NCI-H69 (cell line): ENCODE data around the gene PCDHGC4.
A peak's percentile ranks its signal among the peaks of the same experiment; 100 is the strongest.

ENCODE experiments used
- DNase-seq: peaks from one replicate; lab custom pipeline; 2025; lab: John Stamatoyannopoulos, UW

Gene PCDHGC4

DNA sequence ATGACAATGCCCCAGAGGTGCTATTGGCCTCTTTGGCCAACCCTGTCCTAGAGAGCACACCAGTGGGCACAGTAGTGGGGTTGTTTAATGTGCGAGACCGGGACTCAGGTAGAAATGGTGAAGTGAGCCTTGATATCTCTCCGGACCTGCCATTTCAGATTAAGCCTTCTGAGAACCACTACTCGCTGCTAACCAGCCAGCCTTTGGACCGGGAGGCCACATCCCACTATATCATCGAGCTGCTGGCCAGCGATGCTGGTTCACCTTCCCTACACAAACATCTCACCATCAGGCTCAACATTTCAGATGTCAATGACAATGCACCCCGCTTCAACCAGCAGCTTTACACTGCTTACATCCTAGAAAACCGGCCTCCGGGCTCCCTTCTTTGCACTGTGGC is 5.4 kb downstream of the PCDHGC4 start:
- no peak for DNase-seq

DNA sequence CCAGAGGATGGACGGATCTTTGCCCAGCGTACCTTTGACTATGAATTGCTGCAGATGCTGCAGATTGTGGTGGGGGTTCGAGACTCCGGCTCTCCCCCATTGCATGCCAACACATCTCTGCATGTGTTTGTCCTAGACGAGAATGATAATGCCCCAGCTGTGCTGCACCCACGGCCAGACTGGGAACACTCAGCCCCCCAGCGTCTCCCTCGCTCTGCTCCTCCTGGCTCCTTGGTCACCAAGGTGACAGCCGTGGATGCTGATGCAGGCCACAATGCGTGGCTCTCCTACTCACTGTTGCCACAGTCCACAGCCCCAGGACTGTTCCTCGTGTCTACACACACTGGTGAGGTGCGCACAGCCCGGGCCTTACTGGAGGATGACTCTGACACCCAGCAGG is 5.9 kb downstream of the PCDHGC4 start:
- DNase-seq: no peak

DNA sequence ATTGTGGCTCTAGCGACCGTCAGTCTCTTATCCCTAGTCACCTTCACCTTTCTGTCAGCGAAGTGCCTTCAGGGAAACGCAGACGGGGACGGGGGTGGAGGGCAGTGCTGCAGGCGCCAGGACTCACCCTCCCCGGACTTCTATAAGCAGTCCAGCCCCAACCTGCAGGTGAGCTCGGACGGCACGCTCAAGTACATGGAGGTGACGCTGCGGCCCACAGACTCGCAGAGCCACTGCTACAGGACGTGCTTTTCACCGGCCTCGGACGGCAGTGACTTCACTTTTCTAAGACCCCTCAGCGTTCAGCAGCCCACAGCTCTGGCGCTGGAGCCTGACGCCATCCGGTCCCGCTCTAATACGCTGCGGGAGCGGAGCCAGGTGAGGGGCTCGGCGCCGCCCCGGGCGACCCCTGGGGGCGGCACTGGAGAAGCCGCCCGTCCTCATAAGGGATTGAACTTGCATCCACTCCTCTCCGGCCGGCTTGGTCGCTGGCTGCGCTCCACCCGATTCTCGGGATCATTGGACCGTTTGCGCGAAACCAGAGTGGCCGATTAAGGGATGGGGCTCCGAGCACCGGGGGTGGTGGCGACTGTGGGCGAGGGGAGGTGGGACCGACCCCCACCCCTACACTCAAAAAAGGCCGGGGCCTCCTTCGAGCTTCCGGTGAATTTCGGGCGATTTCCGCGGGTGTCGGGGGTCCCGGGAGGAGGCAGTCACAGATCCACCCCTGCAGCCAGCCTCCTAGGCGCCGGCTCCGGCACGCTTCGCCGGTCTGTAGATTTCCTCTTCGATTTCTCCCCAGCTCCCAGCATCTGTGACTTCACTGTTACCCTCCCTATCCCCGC is 6.7 kb downstream of the PCDHGC4 start:
- no peak for DNase-seq

DNA sequence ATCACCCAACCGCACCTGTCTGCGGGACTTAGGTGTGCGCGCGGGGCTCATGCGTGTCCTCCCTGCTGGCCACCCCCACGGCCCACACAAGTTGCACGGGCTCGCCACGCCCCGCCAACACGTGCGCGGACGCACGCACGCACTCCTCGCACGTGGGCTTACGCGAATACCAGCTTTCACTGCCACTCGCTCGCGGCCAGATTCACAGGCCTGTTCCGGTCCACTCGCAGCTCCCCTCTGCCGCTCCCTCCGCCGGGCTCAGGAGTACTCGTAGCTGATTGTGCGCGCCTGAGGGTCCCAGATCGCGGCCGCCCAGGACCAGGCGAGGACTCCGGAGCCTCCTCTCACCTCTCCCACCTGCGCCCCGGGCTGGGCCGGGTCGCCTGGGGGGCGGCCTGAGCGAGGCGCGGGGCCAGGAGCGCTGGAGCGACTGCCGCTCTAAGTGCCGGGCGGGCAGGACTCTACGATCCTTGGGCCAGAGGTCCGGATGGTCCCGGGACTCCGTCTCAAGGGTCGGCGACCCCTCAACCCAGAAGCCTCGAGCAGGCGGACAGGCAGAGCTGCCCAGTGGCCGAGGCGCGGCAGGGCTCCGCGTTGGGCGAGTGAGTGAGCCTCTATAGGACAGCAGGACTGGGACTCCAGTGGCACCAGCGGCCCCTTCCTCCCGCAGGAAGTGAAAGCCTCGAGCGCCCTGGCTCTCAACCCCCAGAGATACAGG is 7.5 kb downstream of the PCDHGC4 start:
- DNase-seq: no peak

DNA sequence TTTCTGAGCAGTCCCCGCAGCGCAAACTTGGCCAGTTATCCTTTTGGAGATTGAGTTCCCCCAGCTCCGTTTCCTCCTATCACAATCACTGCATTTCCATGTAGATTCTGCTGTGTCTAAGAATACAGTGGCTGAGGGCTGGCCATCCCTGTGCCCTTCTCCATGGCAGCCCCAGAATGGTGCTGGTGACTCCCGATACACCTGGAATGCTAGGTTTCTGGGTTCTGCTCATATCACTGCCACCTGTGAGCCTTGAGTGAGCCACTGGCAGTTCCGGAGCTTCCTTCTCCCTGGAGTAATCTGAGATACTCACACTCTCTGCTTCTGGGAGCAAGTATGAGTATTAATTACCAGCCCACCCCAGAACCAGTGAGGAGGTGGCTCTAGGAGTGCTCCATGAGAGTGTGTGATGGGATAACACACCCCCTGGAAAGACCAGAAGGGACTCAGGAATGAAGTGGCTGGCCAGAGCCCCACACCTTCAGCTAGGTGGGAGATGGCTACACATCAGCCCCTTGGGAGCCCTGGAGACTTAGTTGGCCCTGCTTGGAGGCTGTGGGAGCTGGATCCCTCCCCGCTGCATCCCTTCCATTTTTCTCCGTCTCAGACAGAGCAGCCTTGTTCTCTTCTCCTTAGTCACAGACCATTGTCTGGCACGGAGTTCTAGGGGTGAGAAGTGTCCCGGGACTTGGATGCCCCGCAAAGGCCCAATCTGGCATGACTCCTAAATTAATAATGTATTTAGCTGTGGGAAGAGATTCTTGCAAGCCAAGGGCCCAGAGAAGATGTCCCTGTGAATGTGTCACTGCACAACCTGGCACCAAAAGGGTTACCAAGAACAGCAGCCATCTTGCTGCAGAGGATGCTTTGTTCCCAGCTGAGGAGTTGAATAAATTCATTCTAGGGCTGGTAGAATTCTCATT is 8.9 kb downstream of the PCDHGC4 start:
- no peak for DNase-seq

DNA sequence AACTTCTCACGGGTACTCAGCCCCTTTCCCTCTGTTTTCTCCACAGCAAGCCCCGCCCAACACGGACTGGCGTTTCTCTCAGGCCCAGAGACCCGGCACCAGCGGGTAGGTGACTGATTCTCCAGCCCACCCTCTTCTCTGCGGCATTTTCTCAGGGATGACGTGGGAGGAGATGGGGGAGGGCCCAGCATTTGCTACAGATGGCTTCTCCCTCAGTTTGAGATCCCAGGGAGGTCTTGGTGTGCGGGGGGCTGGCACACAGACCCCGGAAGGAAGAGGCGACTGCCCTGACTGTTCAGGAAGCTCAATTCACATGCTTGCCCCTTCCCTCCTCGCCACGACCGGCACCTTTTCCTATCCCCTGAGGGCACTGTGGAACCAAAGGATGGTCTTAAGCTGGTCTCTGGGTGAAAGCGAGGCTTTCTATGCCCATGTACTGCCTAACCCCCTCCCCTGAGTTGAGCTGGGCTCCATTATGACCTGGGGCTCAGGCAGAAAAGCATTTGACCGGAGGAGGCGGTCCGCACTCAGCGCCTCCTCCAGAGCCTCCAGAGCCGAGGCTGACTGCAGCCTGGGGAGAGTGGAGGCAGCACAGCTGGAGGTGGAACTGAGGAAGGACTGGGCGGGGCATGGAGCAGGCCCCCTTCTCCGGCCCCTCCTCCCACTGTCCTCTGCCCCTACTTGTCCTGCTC is 10.1 kb downstream of the PCDHGC4 start:
- DNase-seq: peak; percentile 40

DNA sequence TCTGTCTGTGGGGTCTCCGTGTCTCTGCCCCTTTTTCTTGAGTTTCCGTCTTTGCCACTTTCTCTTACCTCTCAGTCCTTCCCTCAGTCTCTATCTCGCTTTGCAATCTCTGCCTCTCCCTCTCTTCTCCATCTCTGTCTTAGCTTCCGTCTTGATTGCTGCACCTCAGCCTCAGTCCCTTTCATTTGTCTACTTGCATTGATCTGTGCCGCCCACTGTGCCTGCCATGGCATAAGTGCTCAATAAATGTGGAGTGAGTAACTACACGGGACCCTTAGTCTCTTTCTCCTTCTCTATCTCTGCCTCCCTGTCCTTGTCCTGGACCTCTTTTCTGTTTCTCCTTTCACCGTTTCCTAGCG is 10.6 kb downstream of the PCDHGC4 start:
- no peak for DNase-seq

DNA sequence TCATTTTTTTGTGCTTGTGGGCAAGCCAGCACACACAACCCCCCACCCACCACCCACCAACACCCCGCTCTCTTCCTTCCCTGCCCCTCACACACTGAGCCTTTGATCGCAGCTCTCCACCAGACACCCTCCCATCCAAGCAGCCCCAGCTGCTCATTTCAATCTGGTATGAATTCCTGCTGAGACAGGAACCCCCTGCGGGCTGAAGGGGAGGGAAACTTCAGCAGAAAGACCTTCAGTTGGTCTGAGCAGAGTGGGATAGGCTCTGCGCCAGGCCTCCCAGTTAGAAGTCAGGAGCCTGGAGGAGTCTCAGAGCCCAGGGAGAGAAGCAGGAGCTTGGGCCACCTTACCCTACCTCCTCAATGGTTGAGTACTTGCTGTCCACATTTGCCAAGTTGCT is 11.2 kb downstream of the PCDHGC4 start:
- peak; percentile 80 for DNase-seq

DNA sequence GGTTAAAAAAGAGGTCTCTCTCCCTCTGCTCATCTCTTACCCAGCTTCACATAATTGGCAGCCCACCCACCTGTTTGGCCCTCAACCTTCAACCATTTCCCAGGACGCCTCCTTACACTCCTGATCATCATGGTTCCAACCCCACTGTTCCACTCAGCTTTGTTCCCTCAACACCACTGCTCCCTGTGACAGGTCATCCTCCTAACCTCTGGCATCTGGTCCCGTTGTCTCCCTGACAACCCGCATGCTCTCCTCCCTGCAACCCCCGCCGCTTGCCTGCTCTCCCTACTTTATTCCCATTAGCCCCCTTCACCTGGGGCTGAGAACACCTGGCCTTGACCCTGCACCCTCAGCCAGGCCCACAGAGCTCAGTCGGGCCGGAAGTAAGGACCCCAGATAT is 16.9 kb downstream of the PCDHGC4 start:
- DNase-seq: peak; percentile 34

DNA sequence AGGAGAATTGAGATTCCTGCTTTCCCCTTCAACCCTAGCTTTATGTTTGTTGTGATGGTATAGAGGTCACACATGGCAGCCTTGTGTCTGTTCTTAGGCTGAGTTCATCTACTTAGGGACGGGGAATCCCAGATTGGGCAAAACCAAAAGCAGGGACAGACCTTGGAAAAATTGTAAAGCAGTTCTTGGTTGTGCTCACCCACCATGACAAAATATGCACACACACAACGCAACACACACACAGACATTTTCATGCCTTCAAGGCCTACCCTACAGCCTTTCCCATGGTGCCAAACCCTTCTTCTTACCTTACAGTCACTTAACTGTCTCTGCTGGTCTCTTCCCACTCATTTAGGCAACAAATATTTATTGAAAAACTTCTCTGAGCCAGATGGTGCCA is 18.9 kb downstream of the PCDHGC4 start:
- DNase-seq: no peak

DNA sequence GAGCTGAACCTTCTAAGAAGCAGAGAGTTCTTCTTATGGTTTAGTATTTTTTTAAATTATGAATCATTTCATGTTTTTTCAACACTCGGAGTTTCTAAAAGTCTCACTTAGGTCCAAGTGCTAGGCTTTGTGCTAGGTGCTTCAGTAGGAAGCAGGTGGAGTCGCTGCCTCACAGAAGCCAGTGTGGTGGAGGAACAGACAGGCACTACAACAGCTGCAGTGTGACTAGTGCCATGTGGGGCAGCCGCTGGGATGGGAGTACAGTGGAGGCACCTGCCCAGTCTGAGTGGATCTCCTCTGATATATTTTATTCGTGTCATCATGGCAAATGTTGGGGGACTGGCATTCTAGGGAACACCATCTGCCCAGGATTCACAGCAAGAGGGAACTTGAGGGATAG is 19.4 kb downstream of the PCDHGC4 start:
- DNase-seq: no peak

DNA sequence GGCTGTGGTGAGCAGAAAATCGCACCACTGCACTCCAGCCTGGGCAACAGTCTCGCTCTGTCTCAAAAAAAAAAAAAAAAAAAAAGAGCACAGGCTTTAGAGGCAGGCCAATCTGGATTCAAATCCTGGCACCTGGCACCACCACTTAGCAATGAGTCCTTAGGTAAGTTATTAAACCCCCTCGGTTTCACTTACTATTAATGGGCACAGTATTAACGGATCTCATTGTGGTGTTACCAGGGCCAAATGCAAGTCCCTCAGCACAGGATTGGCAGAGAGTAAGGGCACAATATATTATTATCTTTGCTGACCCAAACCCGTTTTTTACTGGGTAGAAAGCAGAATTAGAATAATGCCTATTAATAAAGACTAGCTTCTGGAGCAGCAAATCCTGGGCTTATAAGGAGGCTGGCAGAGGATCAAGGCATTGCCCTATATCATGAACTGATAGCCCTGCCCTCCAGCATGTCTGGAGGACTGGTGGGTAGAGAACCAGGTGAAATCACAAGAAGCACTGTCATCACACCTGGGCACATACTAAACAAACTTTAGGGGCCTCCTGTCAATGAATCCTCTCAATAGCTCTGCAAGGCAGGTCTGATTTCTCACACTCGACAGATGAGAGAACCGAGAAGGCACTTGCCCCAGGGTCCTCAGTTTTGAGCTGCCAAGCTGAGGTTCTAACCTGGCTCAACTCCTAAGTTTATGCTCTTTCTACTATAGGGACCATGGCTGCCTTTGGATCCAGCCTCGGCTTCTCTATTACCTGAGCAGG is 21.7 kb downstream of the PCDHGC4 start:
- DNase-seq: no peak

DNA sequence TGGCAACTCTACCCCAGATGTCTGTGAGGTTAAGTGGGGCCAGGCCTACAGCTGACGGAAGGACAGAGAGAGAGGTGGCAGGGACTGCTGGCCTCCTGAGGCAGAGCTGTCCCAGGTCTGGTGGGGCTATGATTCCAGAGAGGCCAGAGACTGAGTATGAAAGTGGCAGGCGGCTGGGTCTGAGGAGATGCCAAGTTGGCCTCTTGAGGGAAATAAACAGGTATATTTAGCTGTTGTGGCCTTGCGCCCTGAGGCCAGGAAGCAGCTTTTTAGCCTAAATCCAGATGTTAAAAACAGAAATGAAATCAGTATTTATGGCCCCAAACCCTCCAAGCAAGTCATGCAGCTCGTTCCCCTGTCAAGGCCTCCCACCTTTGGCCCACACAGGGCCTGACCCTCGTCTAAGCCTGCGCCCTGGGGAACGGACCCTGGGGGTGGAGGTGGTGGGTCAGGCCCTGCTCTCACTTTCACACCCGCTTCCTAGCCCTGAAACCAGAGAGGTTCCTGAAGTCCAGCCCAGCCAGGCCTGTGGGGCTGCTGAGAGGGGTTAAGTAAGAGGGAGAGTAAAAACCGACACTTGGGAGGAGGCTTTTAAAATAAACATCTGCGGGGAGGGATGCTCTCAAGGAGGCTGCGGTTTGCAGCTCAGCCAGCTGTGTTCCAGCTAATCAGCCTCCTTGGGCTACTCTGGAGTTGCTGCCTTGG is 22.7 kb downstream of the PCDHGC4 start:
- no peak for DNase-seq

DNA sequence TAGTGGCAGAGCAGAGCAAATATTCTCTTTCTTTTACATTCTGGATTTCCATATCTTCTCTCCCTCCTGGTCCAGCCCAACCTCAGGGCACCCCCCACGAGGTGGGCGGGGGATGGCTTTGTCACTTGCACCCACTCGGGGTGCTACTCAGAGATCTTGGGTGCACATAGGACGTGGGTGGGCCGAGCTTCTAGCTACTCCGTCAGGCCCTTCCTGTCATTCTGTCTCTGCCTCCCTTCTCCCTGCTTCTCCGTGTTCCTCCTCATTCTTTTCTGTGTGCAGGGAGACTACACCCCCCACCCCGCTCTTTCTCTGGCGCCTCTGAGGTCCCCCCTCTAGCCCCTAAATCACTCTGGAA is 23.6 kb downstream of the PCDHGC4 start:
- no peak for DNase-seq

DNA sequence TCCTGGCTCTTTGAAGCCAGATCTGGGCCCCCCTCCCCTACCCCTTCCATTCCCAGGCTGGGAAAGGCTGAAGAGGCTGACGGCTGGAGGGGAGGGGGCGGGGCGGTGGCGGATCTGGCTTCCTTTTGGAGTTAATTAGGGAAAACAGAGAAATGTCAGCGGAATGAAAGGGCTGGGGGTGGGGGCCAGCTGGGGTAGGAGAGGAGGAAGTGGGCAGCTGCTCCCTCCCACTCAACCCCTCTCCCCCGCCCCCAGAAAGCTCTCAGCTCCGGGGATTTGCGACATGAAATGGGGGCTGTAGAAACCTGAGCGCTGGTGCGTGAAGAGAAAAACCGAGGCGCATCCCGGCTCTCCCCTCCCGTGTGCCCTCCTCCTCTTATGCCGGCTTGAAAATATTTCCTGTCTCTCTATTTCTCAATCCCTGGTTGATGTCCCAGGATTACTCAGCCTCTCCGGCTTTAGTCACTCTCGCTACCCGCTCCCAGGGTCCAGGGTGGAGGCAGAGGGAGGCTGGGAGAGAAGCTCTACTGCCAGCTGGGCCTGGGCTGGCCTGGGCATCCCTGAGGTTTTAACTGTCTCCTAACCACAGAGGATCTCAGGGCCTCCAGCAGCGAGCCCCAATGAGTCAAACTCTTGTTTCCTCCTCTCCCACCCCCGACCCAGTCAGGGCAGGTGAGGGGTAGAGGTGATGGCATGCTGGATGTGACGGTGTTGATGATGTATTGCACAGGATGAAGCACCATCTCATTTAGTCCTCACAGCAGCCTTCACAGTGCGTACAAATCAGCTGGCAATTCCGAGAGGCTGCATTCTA is 24.2 kb downstream of the PCDHGC4 start:
- DNase-seq: peak; percentile 86

DNA sequence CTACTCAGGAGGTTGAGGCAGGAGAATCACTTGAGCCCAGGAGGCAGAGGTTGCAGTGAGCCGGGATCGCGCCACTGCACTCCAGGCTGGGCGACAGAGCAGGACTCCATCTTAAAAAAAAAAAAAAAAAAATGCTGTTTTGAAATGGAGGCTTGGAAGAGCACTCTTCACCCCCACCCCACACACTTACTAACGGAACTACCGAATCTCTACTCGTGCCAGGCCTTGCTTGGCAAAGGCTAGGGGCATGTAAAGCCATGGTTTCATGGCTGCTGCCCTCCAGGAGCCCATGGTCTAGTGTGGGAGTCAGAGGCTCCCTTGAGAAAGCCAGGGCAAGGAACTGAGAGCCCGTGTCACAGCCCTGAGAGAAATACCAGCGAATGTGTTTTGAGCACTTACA is 25.3 kb downstream of the PCDHGC4 start:
- DNase-seq: no peak

DNA sequence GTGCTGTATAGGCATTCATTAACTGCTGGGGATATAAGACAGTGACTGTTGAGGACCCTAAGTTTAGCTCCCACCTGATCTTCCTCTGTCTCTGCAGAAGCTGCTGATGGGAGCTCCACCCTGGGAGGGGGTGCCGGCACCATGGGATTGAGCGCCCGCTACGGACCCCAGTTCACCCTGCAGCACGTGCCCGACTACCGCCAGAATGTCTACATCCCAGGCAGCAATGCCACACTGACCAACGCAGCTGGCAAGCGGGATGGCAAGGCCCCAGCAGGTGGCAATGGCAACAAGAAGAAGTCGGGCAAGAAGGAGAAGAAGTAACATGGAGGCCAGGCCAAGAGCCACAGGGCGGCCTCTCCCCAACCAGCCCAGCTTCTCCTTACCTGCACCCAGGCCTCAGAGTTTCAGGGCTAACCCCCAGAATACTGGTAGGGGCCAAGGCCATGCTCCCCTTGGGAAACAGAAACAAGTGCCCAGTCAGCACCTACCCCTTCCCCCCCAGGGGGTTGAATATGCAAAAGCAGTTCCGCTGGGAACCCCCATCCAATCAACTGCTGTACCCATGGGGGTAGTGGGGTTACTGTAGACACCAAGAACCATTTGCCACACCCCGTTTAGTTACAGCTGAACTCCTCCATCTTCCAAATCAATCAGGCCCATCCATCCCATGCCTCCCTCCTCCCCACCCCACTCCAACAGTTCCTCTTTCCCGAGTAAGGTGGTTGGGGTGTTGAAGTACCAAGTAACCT is 26.2 kb downstream of the PCDHGC4 start:
- no peak for DNase-seq

DNA sequence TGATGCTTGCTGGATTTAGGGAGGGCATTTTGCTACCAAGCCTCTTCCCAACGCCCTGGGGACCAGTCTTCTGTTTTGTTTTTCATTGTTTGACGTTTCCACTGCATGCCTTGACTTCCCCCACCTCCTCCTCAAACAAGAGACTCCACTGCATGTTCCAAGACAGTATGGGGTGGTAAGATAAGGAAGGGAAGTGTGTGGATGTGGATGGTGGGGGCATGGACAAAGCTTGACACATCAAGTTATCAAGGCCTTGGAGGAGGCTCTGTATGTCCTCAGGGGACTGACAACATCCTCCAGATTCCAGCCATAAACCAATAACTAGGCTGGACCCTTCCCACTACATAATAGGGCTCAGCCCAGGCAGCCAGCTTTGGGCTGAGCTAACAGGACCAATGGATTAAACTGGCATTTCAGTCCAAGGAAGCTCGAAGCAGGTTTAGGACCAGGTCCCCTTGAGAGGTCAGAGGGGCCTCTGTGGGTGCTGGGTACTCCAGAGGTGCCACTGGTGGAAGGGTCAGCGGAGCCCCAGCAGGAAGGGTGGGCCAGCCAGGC is 27.0 kb downstream of the PCDHGC4 start:
- DNase-seq: no peak
